Activated CD4-positive, alpha-beta T cell treated with anti-CD3 and anti-CD28 coated beads, Interleukin-2, amount 50 U/mL, for 48 hours (primary cell): ENCODE measurements around the gene TANGO6.
"Not testable (repeated sequence)": the region's sequence is repeated elsewhere in the genome, so short reads cannot be mapped to it uniquely, and the experiment has no call there.

Source experiments
- DNase-seq, 2 experiments: peaks; one replicate each; pipeline ENCODE4 v3.0.0-alpha.2; 2020

Gene TANGO6

GRCh38 chr16:68973611-68974120 is 130.3 kb downstream of the TANGO6 start:
- DNase-seq, result no peak

- no peak for DNase-seq
These were observed 135.1 kb downstream of the TANGO6 start for GRCh38 chr16:68978303-68978954.

GRCh38 chr16:68980695-68981315 is 137.5 kb downstream of the TANGO6 start:
- no peak for DNase-seq

GRCh38 chr16:68981971-68982370 is 138.6 kb downstream of the TANGO6 start:
- DNase-seq, result no peak

GRCh38 chr16:68984467-68984866 is 141.1 kb downstream of the TANGO6 start:
- DNase-seq, result no peak

- no peak for DNase-seq
These were observed 141.9 kb downstream of the TANGO6 start for GRCh38 chr16:68985268-68985667.

- DNase-seq, result no peak
These were observed 142.5 kb downstream of the TANGO6 start for GRCh38 chr16:68985855-68986254.

GRCh38 chr16:68987734-68988457 is 144.6 kb downstream of the TANGO6 start:
- DNase-seq, result no peak

GRCh38 chr16:68990172-68990845 is 147.0 kb downstream of the TANGO6 start:
- DNase-seq, result not testable (repeated sequence)

- no peak for DNase-seq
These were observed 147.7 kb downstream of the TANGO6 start for GRCh38 chr16:68991075-68991474.

- no peak for DNase-seq
These were observed 149.2 kb downstream of the TANGO6 start for GRCh38 chr16:68992521-68992920.

GRCh38 chr16:68993456-68993855 is 150.1 kb downstream of the TANGO6 start:
- DNase-seq, result no peak

- DNase-seq, result no peak
These were observed 150.6 kb downstream of the TANGO6 start for GRCh38 chr16:68993885-68994284.

- DNase-seq, result no peak
These were observed 151.0 kb downstream of the TANGO6 start for GRCh38 chr16:68994324-68994723.

GRCh38 chr16:68995011-68995504 is 151.7 kb downstream of the TANGO6 start:
- DNase-seq, result no peak

GRCh38 chr16:68997564-68997963 is 154.2 kb downstream of the TANGO6 start:
- no peak for DNase-seq

GRCh38 chr16:68999114-68999513 is 155.8 kb downstream of the TANGO6 start:
- no peak for DNase-seq

- no peak for DNase-seq
These were observed 160.2 kb downstream of the TANGO6 start for GRCh38 chr16:69003500-69003899.

GRCh38 chr16:69005641-69006355 is 162.5 kb downstream of the TANGO6 start:
- DNase-seq, result no peak

GRCh38 chr16:69012906-69013305 is 169.6 kb downstream of the TANGO6 start:
- DNase-seq, result no peak

GRCh38 chr16:69013991-69014390 is 170.7 kb downstream of the TANGO6 start:
- DNase-seq, result no peak

- DNase-seq, result no peak
These were observed 171.5 kb downstream of the TANGO6 start for GRCh38 chr16:69014811-69015210.
